ENCODE results near the gene ZNF554.

GRCh38 chr19:2780284-2780683, 39.4 kb upstream of the ZNF554 start:
- TF ChIP-seq CTCF (IDR thresholded peaks at IDR 0.05; ENCODE audit: control extremely low read depth in 1 of 3, insufficient read depth in 1 of 3, low read depth in 1 of 3, low read length in 3 of 3) (no peak), EZH2 (IDR thresholded peaks at IDR 0.05; ENCODE audit: low read depth, low read length, severe bottlenecking) (no peak), ZNF274 (IDR thresholded peaks at IDR 0.05; ENCODE audit: borderline replicate concordance, extremely low read depth, low read length) (no peak), SUZ12 (IDR thresholded peaks at IDR 0.05; ENCODE audit: low read length) (no peak), JUND (IDR thresholded peaks at IDR 0.05; ENCODE audit: low read length) (no peak), KDM5A (IDR thresholded peaks at IDR 0.05; ENCODE audit: low read length) (no peak), TEAD4 (IDR thresholded peaks at IDR 0.05; ENCODE audit: low read depth, low read length) (no peak), MAX (IDR thresholded peaks at IDR 0.05) (no peak), RNF2 (IDR thresholded peaks at IDR 0.05; ENCODE audit: borderline replicate concordance, low read depth, low read length, missing control alignments, poor library complexity, severe bottlenecking) (no peak), NRF1 (IDR thresholded peaks at IDR 0.05; ENCODE audit: low read depth, low read length) (no peak), YY1 (IDR thresholded peaks at IDR 0.05; ENCODE audit: low read depth, low read length) (no peak), POLR2AphosphoS5 (IDR thresholded peaks at IDR 0.05; ENCODE audit: low read depth, low read length) (no peak), SIN3A (conservative IDR thresholded peaks at IDR 0.05 in 1 of 2, IDR thresholded peaks at IDR 0.05 in 1 of 2; ENCODE audit: low read depth in 1 of 2, low read length in 2 of 2) (no peak), CEBPB (IDR thresholded peaks at IDR 0.05; ENCODE audit: low read depth, low read length) (no peak)
